HepG2 (cell line): ENCODE measurements around the gene TMED9. TPM values are rescaled to one million over a fixed set of nuclear protein-coding genes. Genes with fewer than 3 reads are reported as not detected.

Source experiments
- ATAC-seq: fragments of 200-7000 bp; cut with Tn5 transposase; 3 replicates; pipeline ENCODE4 v1.9.1; 2020; ENCODE audit warnings: mild to moderate bottlenecking, moderate library complexity
- BruUV-seq: library from RNA; stranded (reverse); fragments of 400-500 nt; replicated peaks from 2 replicates; lab custom pipeline; 2021; lab: Mats Ljungman, UMichigan
- CTCF ChIA-PET: fragments of 300-600 bp; formaldehyde crosslinking; extraction: SDS; loops from one replicate; lab custom pipeline; 2021; ENCODE audit warnings: low total read pairs, inconsistent platforms, low intra/inter-chr PET ratio; lab: Yijun Ruan, JAX
- POLR2A ChIA-PET: fragments of 350-600 bp; sonication (Branson Sonifier 250); formaldehyde crosslinking; loops from one replicate; lab custom pipeline; 2020; ENCODE audit warnings: antibody characterized with exemption, inconsistent platforms; lab: Yijun Ruan, JAX
- DNase-seq: peaks from one replicate; pipeline ENCODE4 v3.0.0-alpha.2; 2015; ENCODE audit warnings: low spot score
- FAIRE-seq: peaks from 3 replicates; lab custom pipeline; 2011; peaks lifted over from hg19 to GRCh38; lab: Jason Lieb, UNC
- H2AFZ ChIP-seq: one replicate; pipeline ENCODE4 v1.6.1; 2011; ENCODE audit warnings: low read length, inconsistent platforms
- H3K27ac ChIP-seq: fragments of 300-600 bp; 3 replicates; pipeline ENCODE4 v1.8.0; 2011; ENCODE audit warnings: mixed run types, mild to moderate bottlenecking, mixed read lengths, low read length, inconsistent platforms; ENCODE audit not compliant: insufficient read depth; ENCODE audit errors: extremely low read length
- H3K27me3 ChIP-seq, 2 experiments: fragments of 200-600 bp in 1 of 2; 2 replicates in 1 of 2; 3 replicates in 1 of 2; pipeline versions ENCODE4 v1.6.0 to v1.8.0; 2011; ENCODE audit warnings: low read length in 2 of 2, mild to moderate bottlenecking in 2 of 2, moderate library complexity in 2 of 2, inconsistent platforms in 1 of 2; ENCODE audit not compliant: insufficient read depth in 2 of 2, control insufficient read depth in 1 of 2
- H3K36me3 ChIP-seq, 2 experiments: fragments of 200-600 bp in 1 of 2; replicated peaks in 1 of 2; 2 replicates in 1 of 2; 3 replicates in 1 of 2; pipeline versions ENCODE4 v1.5.1 to v1.8.0; 2011; ENCODE audit warnings: low read length in 2 of 2, inconsistent platforms in 1 of 2; ENCODE audit not compliant: insufficient read depth in 2 of 2, control insufficient read depth in 1 of 2
- H3K4me1 ChIP-seq: 2 replicates; pipeline ENCODE4 v1.5.1; 2012; ENCODE audit warnings: low read length, inconsistent platforms; ENCODE audit not compliant: insufficient read depth
- H3K4me2 ChIP-seq: 2 replicates; pipeline ENCODE4 v1.6.0; 2011; ENCODE audit warnings: low read depth, low read length, inconsistent platforms
- H3K4me3 ChIP-seq, 3 experiments: fragments of 200-600 bp in 1 of 3; sonication (generic), shearing (Covaris generic) in 1 of 3; replicated peaks in 1 of 3; 2 replicates each; pipeline ENCODE4 v1.5.1; 2011 to 2016; ENCODE audit warnings: low read length in 3 of 3, inconsistent platforms in 2 of 3, low read depth in 2 of 3, mild to moderate bottlenecking in 2 of 3, control low read depth in 1 of 3, mixed read lengths in 1 of 3; ENCODE audit not compliant: insufficient read depth in 1 of 3
- H3K79me2 ChIP-seq: one replicate; pipeline ENCODE4 v1.6.1; 2011; ENCODE audit warnings: low read length, inconsistent platforms; ENCODE audit not compliant: insufficient read depth
- H3K9ac ChIP-seq: 2 replicates; pipeline ENCODE4 v1.6.0; 2011; ENCODE audit warnings: mild to moderate bottlenecking, low read depth, low read length, inconsistent platforms; ENCODE audit not compliant: insufficient read depth
- H3K9me3 ChIP-seq: 2 replicates; pipeline ENCODE4 v1.5.1; 2012; ENCODE audit warnings: mild to moderate bottlenecking, low read length
- H4K20me1 ChIP-seq: 2 replicates; pipeline ENCODE4 v1.6.0; 2011; ENCODE audit warnings: inconsistent platforms, mild to moderate bottlenecking, low read length, moderate library complexity; ENCODE audit not compliant: insufficient read depth
- CREBL2 ChIP-seq: sonication (generic); formaldehyde crosslinking; IDR thresholded peaks from 2 replicates; pipeline ENCODE4 v1.8.1; 2023; ENCODE audit warnings: missing genetic modification reagents, mild to moderate bottlenecking, borderline replicate concordance
- KLF6 ChIP-seq: IDR thresholded peaks from 2 replicates; pipeline ENCODE4 v1.8.0; 2016; ENCODE audit warnings: missing biosample characterization, missing genetic modification reagents
- STAG1 ChIP-seq: sonication (generic); formaldehyde crosslinking; IDR thresholded peaks from 2 replicates; pipeline ENCODE4 v1.4.0; 2020; ENCODE audit warnings: missing genetic modification reagents
- U2AF1 ChIP-seq: fragments of 200-400 bp; formaldehyde crosslinking; optimal IDR thresholded peaks from 2 replicates; pipeline ENCODE3; 2017; ENCODE audit warnings: mild to moderate bottlenecking, low read depth, low read length
- ZMYM2 ChIP-seq: sonication (generic); formaldehyde crosslinking; IDR thresholded peaks from 2 replicates; pipeline ENCODE4 v1.8.0; 2022; ENCODE audit warnings: mild to moderate bottlenecking, missing genetic modification reagents
- WGBS: methylation state at CpG from one replicate; pipeline ENCODE4 v1.1.6; 2017; ENCODE audit warnings: low lambda C conversion rate; 5-methylcytosine and 5-hydroxymethylcytosine counted together
- in situ Hi-C: cut with HindIII; loops from 2 replicates; pipeline ENCODE4 v1.10.0; 2017; ENCODE audit warnings: low pct_unique_long_range_greater_than_20kb; ENCODE audit not compliant: extremely low pct_ligation_motif_present
- intact Hi-C: fragments of 100-400 bp; cut with micrococcal nuclease; formaldehyde crosslinking; loops from one replicate; pipeline ENCODE4 v1.10.0; 2022; ENCODE audit not compliant: unreplicated experiment
- polyA plus RNA-seq, 8 experiments: library from polyadenylated mRNA; depleted of rRNA in 3 of 8; stranded (reverse) in 7 of 8; unstranded in 1 of 8; fragments of >200 nt; fragmentation: Illumina TruSeq in 4 of 8; extraction: Trizol in 4 of 8; gene quantifications; 2 replicates each; pipeline versions ENCODE4 v1.2.1 to v1.2.3, GENCODE V29; 2011 to 2016; ENCODE audit warnings: low read depth in 4 of 8, missing spikeins in 1 of 8, mixed read lengths in 1 of 8; ENCODE audit not compliant: insufficient read depth in 1 of 8
- total RNA-seq, 5 experiments: library from RNA; depleted of rRNA; stranded (reverse); fragments of >200 nt; fragmentation: Illumina TruSeq; extraction: Trizol; gene quantifications; 2 replicates each; pipeline ENCODE4 v1.2.3, GENCODE V29; 2016; ENCODE audit warnings: low read depth in 1 of 5
- TF ChIP-seq, protein P1 (sequence below): sonication (generic); formaldehyde crosslinking; IDR thresholded peaks from 2 replicates; pipeline ENCODE4 v1.4.0; 2020; ENCODE audit warnings: missing genetic modification reagents

TMED9 gene
- total and polyA plus RNA-seq, 2 of the 13 experiments (the other 11 are each of a cell fraction or from before 2014, with no cell fraction given) = 161 to 350 TPM

- TF ChIP-seq, protein P1, sequence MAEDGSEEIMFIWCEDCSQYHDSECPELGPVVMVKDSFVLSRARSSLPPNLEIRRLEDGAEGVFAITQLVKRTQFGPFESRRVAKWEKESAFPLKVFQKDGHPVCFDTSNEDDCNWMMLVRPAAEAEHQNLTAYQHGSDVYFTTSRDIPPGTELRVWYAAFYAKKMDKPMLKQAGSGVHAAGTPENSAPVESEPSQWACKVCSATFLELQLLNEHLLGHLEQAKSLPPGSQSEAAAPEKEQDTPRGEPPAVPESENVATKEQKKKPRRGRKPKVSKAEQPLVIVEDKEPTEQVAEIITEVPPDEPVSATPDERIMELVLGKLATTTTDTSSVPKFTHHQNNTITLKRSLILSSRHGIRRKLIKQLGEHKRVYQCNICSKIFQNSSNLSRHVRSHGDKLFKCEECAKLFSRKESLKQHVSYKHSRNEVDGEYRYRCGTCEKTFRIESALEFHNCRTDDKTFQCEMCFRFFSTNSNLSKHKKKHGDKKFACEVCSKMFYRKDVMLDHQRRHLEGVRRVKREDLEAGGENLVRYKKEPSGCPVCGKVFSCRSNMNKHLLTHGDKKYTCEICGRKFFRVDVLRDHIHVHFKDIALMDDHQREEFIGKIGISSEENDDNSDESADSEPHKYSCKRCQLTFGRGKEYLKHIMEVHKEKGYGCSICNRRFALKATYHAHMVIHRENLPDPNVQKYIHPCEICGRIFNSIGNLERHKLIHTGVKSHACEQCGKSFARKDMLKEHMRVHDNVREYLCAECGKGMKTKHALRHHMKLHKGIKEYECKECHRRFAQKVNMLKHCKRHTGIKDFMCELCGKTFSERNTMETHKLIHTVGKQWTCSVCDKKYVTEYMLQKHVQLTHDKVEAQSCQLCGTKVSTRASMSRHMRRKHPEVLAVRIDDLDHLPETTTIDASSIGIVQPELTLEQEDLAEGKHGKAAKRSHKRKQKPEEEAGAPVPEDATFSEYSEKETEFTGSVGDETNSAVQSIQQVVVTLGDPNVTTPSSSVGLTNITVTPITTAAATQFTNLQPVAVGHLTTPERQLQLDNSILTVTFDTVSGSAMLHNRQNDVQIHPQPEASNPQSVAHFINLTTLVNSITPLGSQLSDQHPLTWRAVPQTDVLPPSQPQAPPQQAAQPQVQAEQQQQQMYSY (CRISPR knock-in tag) = no peak
- TF ChIP-seq KLF6 (CRISPR knock-in tag) (no peak), CREBL2 (no peak), ZMYM2 (CRISPR knock-in tag) (no peak)
Observed at GRCh38 chr5:177605667-177606066, 13.7 kb downstream of the TMED9 start (continued).

GRCh38 chr5:177606071-177607051, 14.4 kb downstream of the TMED9 start:
- WGBS = 83% methylated on average over 22 of the region's 22 CpGs
- H3K4me3 ChIP-seq = no peak overlapping the region
- no peaks in the 10 kb centered on the region for H3K79me2 ChIP-seq
- in situ Hi-C loops = loop anchor here (25.0 kb wide), 1 partner anchor 456 kb away; no protein-coding TSS in a partner anchor
- H3K9ac ChIP-seq = no peak overlapping the region
- intact Hi-C loops = loop anchor here (2.0 kb wide), 1 partner anchor 34 kb away; no protein-coding TSS in a partner anchor
- no peaks in the 10 kb centered on the region; a peak in 2 of 5 replicates for H3K36me3 ChIP-seq
- no peak for FAIRE-seq
- no peak overlapping the region for H3K27ac ChIP-seq
- peaks cover 17% of the 10 kb centered on the region for H3K4me1 ChIP-seq
- no peaks in the 10 kb centered on the region for H3K9me3 ChIP-seq
- no peaks in the 10 kb centered on the region for H3K27me3 ChIP-seq
- no peaks in the 10 kb centered on the region for H4K20me1 ChIP-seq
- CTCF ChIA-PET = interaction anchor here (0.8 kb wide), 1 partner anchor 45 kb away, joined by 3 read pairs; no protein-coding TSS in a partner anchor
- BruUV-seq = no TSS peak
- TF ChIP-seq STAG1 (CRISPR knock-in tag) (peak; percentile 14; the same call in 1 of the 2 replicates), U2AF1 (no peak)
- TF ChIP-seq, all 625 proteins: peak for 1
- no peak for ATAC-seq
- H3K4me2 ChIP-seq = no peak overlapping the region
- POLR2A ChIA-PET = interaction anchor here (1.2 kb wide), 1 partner anchor 14 kb away, joined by 5 read pairs; the partner anchor contains the start of gene TMED9
- DNase-seq = no peak
- no peak overlapping the region for H2AFZ ChIP-seq
